GM21447 (cell line): Measurements from ENCODE around the gene RAD51AP1.
"Not testable (repeated sequence)": the region's sequence is repeated elsewhere in the genome, so short reads cannot be mapped to it uniquely, and the experiment has no call there.

Experiments
- ATAC-seq: cut with Tn5 transposase; IDR thresholded peaks from one replicate; pipeline ENCODE4 v1.9.1; 2021; ENCODE audit not compliant: unreplicated experiment

RAD51AP1 gene

GRCh38 chr12:4538207-4539160 lies at the start of gene RAD51AP1:
Gene RAD51AP1, plus strand, starts transcription at chr12:4538890. Its CDS starts 50 bp downstream, at chr12:4538940.
- ATAC-seq, result peak; percentile 77

- ATAC-seq, result no peak
Observed at GRCh38 chr12:4489556-4489955, 49.1 kb upstream of the RAD51AP1 start.

GRCh38 chr12:4490973-4491372 lies 47.7 kb upstream of the RAD51AP1 start:
- ATAC-seq, result no peak

- peak; percentile 76 for ATAC-seq
Observed at GRCh38 chr12:4496145-4496838, 42.4 kb upstream of the RAD51AP1 start.

GRCh38 chr12:4499186-4499585 lies 39.5 kb upstream of the RAD51AP1 start:
- ATAC-seq, result no peak

GRCh38 chr12:4505376-4505986 lies 33.2 kb upstream of the RAD51AP1 start:
- ATAC-seq, result no peak

- ATAC-seq, result no peak
Observed at GRCh38 chr12:4506430-4506829, 32.3 kb upstream of the RAD51AP1 start.

GRCh38 chr12:4506870-4507269 lies 31.8 kb upstream of the RAD51AP1 start:
- ATAC-seq, result peak; percentile 91

GRCh38 chr12:4508503-4508902 lies 30.2 kb upstream of the RAD51AP1 start:
- not testable (repeated sequence) for ATAC-seq

- ATAC-seq, result not testable (repeated sequence)
Observed at GRCh38 chr12:4509269-4509668, 29.4 kb upstream of the RAD51AP1 start.

- no peak for ATAC-seq
Observed at GRCh38 chr12:4518106-4518728, 20.5 kb upstream of the RAD51AP1 start.

GRCh38 chr12:4523443-4523842 lies 15.2 kb upstream of the RAD51AP1 start:
- ATAC-seq, result not testable (repeated sequence)

GRCh38 chr12:4526923-4527546 lies 11.7 kb upstream of the RAD51AP1 start:
- ATAC-seq, result no peak

- ATAC-seq, result no peak
Observed at GRCh38 chr12:4530160-4530559, 8.5 kb upstream of the RAD51AP1 start.

GRCh38 chr12:4530982-4531586 lies 7.6 kb upstream of the RAD51AP1 start:
- no peak for ATAC-seq

GRCh38 chr12:4535092-4535491 lies 3.6 kb upstream of the RAD51AP1 start:
- ATAC-seq, result no peak

- ATAC-seq, result no peak
Observed at GRCh38 chr12:4535871-4536270, 2.8 kb upstream of the RAD51AP1 start.

GRCh38 chr12:4539167-4539870 lies 629 bp downstream of the RAD51AP1 start:
- ATAC-seq, result no peak

GRCh38 chr12:4540170-4540569 lies 1.5 kb downstream of the RAD51AP1 start:
- ATAC-seq, result no peak

- no peak for ATAC-seq
Observed at GRCh38 chr12:4540638-4541037, 1.9 kb downstream of the RAD51AP1 start.
